Stimulated activated naive CD8-positive, alpha-beta T cell treated with anti-CD3 and anti-CD28 coated beads, Interleukin-15, amount 100 ng/mL, for 72 hours (primary cell): ENCODE results near the gene PLCL2.

Source experiments
- ATAC-seq: fragments of 150-1000 bp; cut with Tn5 transposase; 2 replicates; pipeline ENCODE4 v1.10.0; 2021; ENCODE audit warnings: mild to moderate bottlenecking, moderate library complexity
- DNase-seq, 2 donors: peaks; one replicate each; pipeline ENCODE4 v3.0.0; 2021 to 2022
- H3K27ac Mint-ChIP-seq, 2 donors: one replicate each; pipeline ENCODE4 v1.8.0; 2022; ENCODE audit warnings: mild to moderate bottlenecking in 2 of 2, mixed read lengths in 2 of 2, moderate library complexity in 2 of 2
- H3K27me3 Mint-ChIP-seq: one replicate; pipeline ENCODE4 v1.8.0; 2022; ENCODE audit warnings: mixed read lengths
- H3K4me1 Mint-ChIP-seq: one replicate; pipeline ENCODE4 v1.8.0; 2022; ENCODE audit warnings: mild to moderate bottlenecking, mixed read lengths
- H3K4me3 Mint-ChIP-seq, 2 donors: one replicate each; pipeline ENCODE4 v1.8.0; 2022; ENCODE audit warnings: mild to moderate bottlenecking in 2 of 2, mixed read lengths in 2 of 2, moderate library complexity in 1 of 2
- H3K9me3 Mint-ChIP-seq, 2 donors: one replicate each; pipeline ENCODE4 v1.8.0; 2022; ENCODE audit warnings: mixed read lengths in 2 of 2

PLCL2 gene

GRCh38 chr3:16881896-16882630 lies 2.7 kb upstream of the PLCL2 start:
- Mint-ChIP-seq H3K4me1 (peaks cover 14% of the 10 kb centered on the region), H3K9me3 (no peaks in the 10 kb centered on the region), H3K27ac (no peak overlapping the region), H3K4me3 (no peak overlapping the region), H3K27me3 (no peaks in the 10 kb centered on the region)
- ATAC-seq (no peak), DNase-seq (no peak)

- Mint-ChIP-seq H3K9me3 (no peaks in the 10 kb centered on the region), H3K4me1 (peaks cover 25% of the 10 kb centered on the region), H3K27me3 (no peaks in the 10 kb centered on the region), H3K4me3 (peak overlapping the region; percentile 69 to 98), H3K27ac (peak overlapping the region; percentile 52 to 92)
- DNase-seq (no peak), ATAC-seq (no peak)
These were observed 1.6 kb upstream of the PLCL2 start for GRCh38 chr3:16883057-16883722.

GRCh38 chr3:16883723-16884083 lies 1.1 kb upstream of the PLCL2 start:
- H3K4me1 Mint-ChIP-seq, result peaks cover 29% of the 10 kb centered on the region
- H3K9me3 Mint-ChIP-seq, result no peaks in the 10 kb centered on the region
- H3K27me3 Mint-ChIP-seq, result no peaks in the 10 kb centered on the region
- DNase-seq (no peak), ATAC-seq (no peak)
- H3K27ac Mint-ChIP-seq, result peak overlapping the region; percentile 52 to 92
- H3K4me3 Mint-ChIP-seq, result peak overlapping the region; percentile 69 to 98

- Mint-ChIP-seq H3K27me3 (no peaks in the 10 kb centered on the region), H3K27ac (peak overlapping the region; percentile 97 to 99), H3K4me1 (peaks cover 34% of the 10 kb centered on the region), H3K9me3 (no peaks in the 10 kb centered on the region), H3K4me3 (peak overlapping the region; percentile 98)
- ATAC-seq (peak; percentile 66), DNase-seq (peak; percentile 76)
These were observed 539 bp upstream of the PLCL2 start for GRCh38 chr3:16884084-16884747.

- peaks cover 49% of the 10 kb centered on the region for H3K4me1 Mint-ChIP-seq
- H3K27ac Mint-ChIP-seq, result peak overlapping the region; percentile 94 to 95
- ATAC-seq (peak; percentile 65), DNase-seq (no peak)
- H3K9me3 Mint-ChIP-seq, result no peaks in the 10 kb centered on the region
- H3K4me3 Mint-ChIP-seq, result peak overlapping the region; percentile 95 to 97
- no peaks in the 10 kb centered on the region for H3K27me3 Mint-ChIP-seq
These were observed 993 bp downstream of the PLCL2 start for GRCh38 chr3:16885593-16886302.

- ATAC-seq (peak; percentile 4), DNase-seq (no peak)
- H3K27ac Mint-ChIP-seq, result peak overlapping the region; percentile 94 to 95
- peak overlapping the region; percentile 95 to 97 for H3K4me3 Mint-ChIP-seq
- H3K9me3 Mint-ChIP-seq, result no peaks in the 10 kb centered on the region
- H3K27me3 Mint-ChIP-seq, result no peaks in the 10 kb centered on the region
- peaks cover 55% of the 10 kb centered on the region for H3K4me1 Mint-ChIP-seq
These were observed 1.5 kb downstream of the PLCL2 start for GRCh38 chr3:16886303-16886683.

GRCh38 chr3:16887130-16887529 lies 2.4 kb downstream of the PLCL2 start:
- H3K27ac Mint-ChIP-seq, result peak overlapping the region; percentile 98
- no peaks in the 10 kb centered on the region for H3K9me3 Mint-ChIP-seq
- H3K27me3 Mint-ChIP-seq, result no peaks in the 10 kb centered on the region
- DNase-seq (no peak), ATAC-seq (no peak)
- H3K4me1 Mint-ChIP-seq, result peaks cover 63% of the 10 kb centered on the region
- peak overlapping the region; percentile 95 to 97 for H3K4me3 Mint-ChIP-seq

GRCh38 chr3:16888356-16888755 lies 3.6 kb downstream of the PLCL2 start:
- ATAC-seq (no peak), DNase-seq (no peak)
- H3K27me3 Mint-ChIP-seq, result no peaks in the 10 kb centered on the region
- H3K9me3 Mint-ChIP-seq, result no peaks in the 10 kb centered on the region
- H3K27ac Mint-ChIP-seq, result peak overlapping the region; percentile 98
- H3K4me1 Mint-ChIP-seq, result peaks cover 75% of the 10 kb centered on the region
- H3K4me3 Mint-ChIP-seq, result peak overlapping the region; percentile 86 to 95

GRCh38 chr3:16888785-16889607 lies 4.2 kb downstream of the PLCL2 start:
- Mint-ChIP-seq H3K27me3 (no peaks in the 10 kb centered on the region), H3K27ac (peak overlapping the region; percentile 98), H3K4me1 (peaks cover 73% of the 10 kb centered on the region), H3K4me3 (peak overlapping the region; percentile 86 to 95), H3K9me3 (no peaks in the 10 kb centered on the region)
- DNase-seq (peak in 1 of 2 donors; percentile 38), ATAC-seq (peak; percentile 60)

DNA sequence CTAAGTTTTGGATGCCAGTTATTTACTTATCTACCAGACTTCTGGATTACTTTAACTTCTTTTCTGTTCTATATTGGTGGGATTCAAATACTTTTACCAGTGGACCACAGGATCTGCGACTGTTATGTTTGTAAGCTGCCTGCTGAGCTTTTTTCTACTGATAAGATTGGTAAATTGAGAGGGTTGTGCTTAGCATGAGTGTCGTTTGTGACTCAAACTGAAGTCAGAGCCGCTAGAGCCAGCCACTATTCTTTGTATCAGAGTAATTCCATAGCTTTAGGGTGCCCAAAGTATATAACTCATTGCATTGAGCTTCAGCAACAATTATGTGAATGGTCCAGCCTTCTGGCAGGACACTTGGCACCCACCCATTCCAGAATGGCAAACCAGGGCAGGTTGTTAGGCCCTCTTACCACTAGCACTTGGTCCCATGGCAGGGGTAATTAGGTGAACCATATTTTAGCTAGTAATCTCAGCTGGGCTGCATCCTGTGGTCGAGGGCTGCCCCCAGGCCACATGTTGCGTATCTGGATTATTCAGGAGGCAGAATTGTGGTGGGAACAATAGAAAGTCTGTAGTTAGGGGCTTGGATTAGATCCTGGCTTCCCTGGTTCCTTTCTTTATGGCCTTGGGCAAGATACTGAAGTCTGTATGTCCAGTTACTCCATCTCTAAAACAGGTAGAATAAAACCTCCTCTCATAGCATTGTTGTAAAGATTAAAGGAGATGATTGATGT lies 6.0 kb downstream of the PLCL2 start:
- Mint-ChIP-seq H3K4me1 (peaks cover 86% of the 10 kb centered on the region), H3K4me3 (peak overlapping the region in 1 of 2 donors; percentile 22), H3K27ac (no peak overlapping the region), H3K9me3 (no peaks in the 10 kb centered on the region), H3K27me3 (no peaks in the 10 kb centered on the region)
- DNase-seq (no peak), ATAC-seq (no peak)

- DNase-seq (no peak), ATAC-seq (no peak)
- no peak overlapping the region for H3K27ac Mint-ChIP-seq
- H3K4me1 Mint-ChIP-seq, result peaks cover 93% of the 10 kb centered on the region
- H3K9me3 Mint-ChIP-seq, result no peaks in the 10 kb centered on the region
- no peaks in the 10 kb centered on the region for H3K27me3 Mint-ChIP-seq
- no peak overlapping the region for H3K4me3 Mint-ChIP-seq
These were observed 9.0 kb downstream of the PLCL2 start for GRCh38 chr3:16893618-16894200.

DNA sequence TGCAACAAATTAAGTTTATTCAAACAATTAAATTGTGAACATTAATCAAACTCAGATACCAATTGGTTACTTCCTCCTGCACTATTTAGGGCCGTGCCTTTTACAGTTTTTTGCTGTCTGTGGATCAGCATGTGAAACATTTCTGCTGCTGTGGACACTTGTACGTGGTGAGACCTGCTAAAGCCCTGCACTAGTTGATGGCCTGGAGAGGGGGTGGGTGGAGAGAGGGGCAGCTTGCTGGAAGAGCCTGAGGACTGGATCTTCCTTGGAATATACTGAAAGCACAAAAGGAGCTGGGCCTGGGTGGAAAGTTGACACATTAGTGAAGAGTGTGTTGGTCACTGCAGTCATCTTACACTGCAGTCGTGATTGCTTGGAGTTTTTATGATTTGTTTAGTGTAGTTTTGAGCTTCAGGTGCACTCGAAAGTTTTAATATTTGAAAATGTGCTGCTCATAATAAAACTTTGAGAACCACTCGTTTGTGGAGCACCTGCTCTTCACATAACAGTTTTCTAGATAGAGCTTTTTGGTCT lies 11.4 kb downstream of the PLCL2 start:
- H3K4me1 Mint-ChIP-seq, result peaks cover 93% of the 10 kb centered on the region
- ATAC-seq (no peak), DNase-seq (no peak)
- no peaks in the 10 kb centered on the region for H3K27me3 Mint-ChIP-seq
- peak overlapping the region; percentile 71 to 76 for H3K4me3 Mint-ChIP-seq
- H3K27ac Mint-ChIP-seq, result peak overlapping the region in 1 of 2 donors; percentile 55
- no peaks in the 10 kb centered on the region for H3K9me3 Mint-ChIP-seq

GRCh38 chr3:16896820-16897219 lies 12.1 kb downstream of the PLCL2 start:
- peak overlapping the region; percentile 71 to 76 for H3K4me3 Mint-ChIP-seq
- no peaks in the 10 kb centered on the region for H3K9me3 Mint-ChIP-seq
- H3K27me3 Mint-ChIP-seq, result no peaks in the 10 kb centered on the region
- DNase-seq (no peak), ATAC-seq (no peak)
- peaks cover 93% of the 10 kb centered on the region for H3K4me1 Mint-ChIP-seq
- peak overlapping the region in 1 of 2 donors; percentile 34 for H3K27ac Mint-ChIP-seq
